GM21423 (cell line): ENCODE results near the gene NFYB.
A peak's percentile ranks its signal among the peaks of the same experiment; 100 is the strongest.
"Not testable (repeated sequence)": the region's sequence is repeated elsewhere in the genome, so short reads cannot be mapped to it uniquely, and the experiment has no call there.

Experiments used
- ATAC-seq: cut with Tn5 transposase; IDR thresholded peaks from one replicate; pipeline ENCODE4 v1.9.1; 2021; ENCODE audit warnings: mild to moderate bottlenecking, moderate library complexity; ENCODE audit not compliant: unreplicated experiment

Gene NFYB

GRCh38 chr12:104137902-104138796 is at the start of gene NFYB:
Gene NFYB (minus strand): TSS chr12:104138210. CDS start chr12:104135453, 2,757 bp downstream.
- ATAC-seq: peak; percentile 89

- ATAC-seq: no peak
Observed at GRCh38 chr12:104187446-104188155, 49.6 kb upstream of the NFYB start.

- no peak for ATAC-seq
Observed at GRCh38 chr12:104183443-104183842, 45.4 kb upstream of the NFYB start.

- ATAC-seq: no peak
Observed at GRCh38 chr12:104182621-104183378, 44.8 kb upstream of the NFYB start.

- no peak for ATAC-seq
Observed at GRCh38 chr12:104182144-104182543, 44.1 kb upstream of the NFYB start.

GRCh38 chr12:104181313-104181712 is 43.3 kb upstream of the NFYB start:
- no peak for ATAC-seq

- ATAC-seq: no peak
Observed at GRCh38 chr12:104180374-104180773, 42.4 kb upstream of the NFYB start.

GRCh38 chr12:104177663-104178501 is 39.9 kb upstream of the NFYB start:
- ATAC-seq: no peak

- ATAC-seq: no peak
Observed at GRCh38 chr12:104177336-104177662, 39.3 kb upstream of the NFYB start.

- ATAC-seq: no peak
Observed at GRCh38 chr12:104175726-104176247, 37.8 kb upstream of the NFYB start.

- not testable (repeated sequence) for ATAC-seq
Observed at GRCh38 chr12:104173804-104174203, 35.8 kb upstream of the NFYB start.

GRCh38 chr12:104172570-104172947 is 34.5 kb upstream of the NFYB start:
- ATAC-seq: no peak

GRCh38 chr12:104171785-104172569 is 34.0 kb upstream of the NFYB start:
- no peak for ATAC-seq

GRCh38 chr12:104168596-104168995 is 30.6 kb upstream of the NFYB start:
- ATAC-seq: no peak

GRCh38 chr12:104167519-104168458 is 29.8 kb upstream of the NFYB start:
- no peak for ATAC-seq

GRCh38 chr12:104166465-104166864 is 28.5 kb upstream of the NFYB start:
- no peak for ATAC-seq

GRCh38 chr12:104165801-104166200 is 27.8 kb upstream of the NFYB start:
- no peak for ATAC-seq

GRCh38 chr12:104164634-104165033 is 26.6 kb upstream of the NFYB start:
- ATAC-seq: no peak
